K562 (cell line): ENCODE measurements around the gene PI4K2B. TPM values are rescaled to one million over a fixed set of nuclear protein-coding genes. Genes with fewer than 3 reads are reported as not detected.

Experiments
- ARHGAP35 ChIP-seq: fragments of 450-650 bp; IDR thresholded peaks from 2 replicates; pipeline ENCODE4 v1.6.1; 2018; ENCODE audit not compliant: partially characterized antibody
- DIDO1 ChIP-seq: fragments of 450-650 bp; IDR thresholded peaks from 2 replicates; pipeline ENCODE4 v1.6.1; 2016; ENCODE audit warnings: low read depth, missing biosample characterization, missing genetic modification characterization
- E2F6 ChIP-seq, 2 experiments: IDR thresholded peaks; 2 replicates each; pipeline ENCODE4 v1.6.1; 2011; ENCODE audit warnings: borderline replicate concordance in 1 of 2, control low read depth in 1 of 2, low read depth in 1 of 2, low read length in 1 of 2, mild to moderate bottlenecking in 1 of 2, mixed read lengths in 1 of 2, moderate library complexity in 1 of 2; ENCODE audit not compliant: insufficient read depth in 1 of 2, insufficient read length in 1 of 2, poor library complexity in 1 of 2, severe bottlenecking in 1 of 2; ENCODE audit errors: extremely low read depth in 1 of 2
- ETV5 ChIP-seq: sonication (generic); formaldehyde crosslinking; IDR thresholded peaks from 2 replicates; pipeline ENCODE4 v1.4.0; 2020; ENCODE audit warnings: low read depth, mild to moderate bottlenecking, missing genetic modification reagents
- HDGF ChIP-seq: fragments of 450-650 bp; IDR thresholded peaks from 2 replicates; pipeline ENCODE4 v1.6.1; 2016
- HSF4 ChIP-seq: fragments of 250-450 bp; sonication (Bioruptor Pico); IDR thresholded peaks from 2 replicates; pipeline ENCODE4 v2.1.2; 2022; ENCODE audit warnings: mild to moderate bottlenecking, moderate library complexity, borderline replicate concordance
- LARP7 ChIP-seq: fragments of 450-650 bp; IDR thresholded peaks from 2 replicates; pipeline ENCODE4 v1.6.1; 2016
- NR0B1 ChIP-seq: fragments of 450-650 bp; IDR thresholded peaks from one replicate; pipeline ENCODE4 v1.6.1; 2018; ENCODE audit warnings: mild to moderate bottlenecking, moderate library complexity; ENCODE audit not compliant: partially characterized antibody
- PHTF2 ChIP-seq: fragments of 250-450 bp; sonication (Bioruptor Pico); IDR thresholded peaks from 2 replicates; pipeline ENCODE4 v1.5.0; 2021; ENCODE audit warnings: mild to moderate bottlenecking
- RFX7 ChIP-seq: fragments of 250-450 bp; sonication (Bioruptor Pico); IDR thresholded peaks from 2 replicates; pipeline ENCODE4 v1.5.1; 2021; ENCODE audit warnings: mild to moderate bottlenecking
- TEAD4 ChIP-seq, 2 experiments: sonication (generic) in 1 of 2; formaldehyde crosslinking in 1 of 2; IDR thresholded peaks; 2 replicates each; pipeline versions ENCODE4 v1.6.1 to v1.8.0; 2012 to 2022; ENCODE audit warnings: borderline replicate concordance in 1 of 2, inconsistent platforms in 1 of 2, low read length in 1 of 2, mild to moderate bottlenecking in 1 of 2, missing genetic modification reagents in 1 of 2
- ZHX1 ChIP-seq: fragments of 150-350 bp; conservative IDR thresholded peaks from 2 replicates; pipeline ENCODE4 v1.6.1; 2014; ENCODE audit warnings: low read length
- ZNF232 ChIP-seq: sonication (generic); formaldehyde crosslinking; IDR thresholded peaks from 2 replicates; pipeline ENCODE4 v1.8.0; 2022; ENCODE audit warnings: mild to moderate bottlenecking, missing genetic modification reagents
- ZNF24 ChIP-seq: fragments of 450-650 bp; IDR thresholded peaks from 2 replicates; pipeline ENCODE4 v1.6.1; 2016
- polyA plus RNA-seq, 8 experiments: library from polyadenylated mRNA; depleted of rRNA in 4 of 8; stranded (reverse) in 5 of 8; unstranded in 3 of 8; fragments of >200 nt; fragmentation: Nextera tagmentation in 2 of 8; fragmentation: Illumina TruSeq in 1 of 8; extraction: Ambion mirVana in 2 of 8; extraction: Trizol in 1 of 8; gene quantifications; 2 replicates each; pipeline versions ENCODE4 v1.2.1 to v1.2.3, GENCODE V29; 2011 to 2014; ENCODE audit warnings: inconsistent platforms in 1 of 8, missing spikeins in 1 of 8
- total RNA-seq, 7 experiments: library from RNA; depleted of rRNA in 6 of 7; stranded (reverse); fragments of >200 nt in 6 of 7; fragmentation: Illumina TruSeq in 2 of 7; extraction: Trizol in 2 of 7; gene quantifications; 2 replicates each; pipeline versions ENCODE4 v1.2.1 to v1.2.3, GENCODE V29; 2011 to 2021; ENCODE audit warnings: low replicate concordance in 1 of 7
- TF ChIP-seq, protein P1 (sequence below): fragments of 250-450 bp; sonication (Bioruptor Pico); IDR thresholded peaks from 2 replicates; pipeline ENCODE4 v1.5.0; 2021; ENCODE audit warnings: mild to moderate bottlenecking, borderline replicate concordance
- TF ChIP-seq, protein P2 (sequence below), 3 experiments: fragments of 200-800 bp in 1 of 3; sonication (Bioruptor generic) in 1 of 3; sonication (generic) in 1 of 3; formaldehyde crosslinking in 1 of 3; IDR thresholded peaks; 2 replicates each; pipeline versions ENCODE4 v1.6.1 to v1.8.0; 2016 to 2022; ENCODE audit warnings: mild to moderate bottlenecking in 2 of 3, missing compliant biosample characterization in 2 of 3, missing genetic modification characterization in 2 of 3, missing genetic modification reagents in 1 of 3

Gene PI4K2B
- total and polyA plus RNA-seq, 9 of the 15 experiments (the other 6 are each of a cell fraction or from before 2014, with no cell fraction given) = 4.5 to 21.4 (median 16.5) TPM

DNA sequence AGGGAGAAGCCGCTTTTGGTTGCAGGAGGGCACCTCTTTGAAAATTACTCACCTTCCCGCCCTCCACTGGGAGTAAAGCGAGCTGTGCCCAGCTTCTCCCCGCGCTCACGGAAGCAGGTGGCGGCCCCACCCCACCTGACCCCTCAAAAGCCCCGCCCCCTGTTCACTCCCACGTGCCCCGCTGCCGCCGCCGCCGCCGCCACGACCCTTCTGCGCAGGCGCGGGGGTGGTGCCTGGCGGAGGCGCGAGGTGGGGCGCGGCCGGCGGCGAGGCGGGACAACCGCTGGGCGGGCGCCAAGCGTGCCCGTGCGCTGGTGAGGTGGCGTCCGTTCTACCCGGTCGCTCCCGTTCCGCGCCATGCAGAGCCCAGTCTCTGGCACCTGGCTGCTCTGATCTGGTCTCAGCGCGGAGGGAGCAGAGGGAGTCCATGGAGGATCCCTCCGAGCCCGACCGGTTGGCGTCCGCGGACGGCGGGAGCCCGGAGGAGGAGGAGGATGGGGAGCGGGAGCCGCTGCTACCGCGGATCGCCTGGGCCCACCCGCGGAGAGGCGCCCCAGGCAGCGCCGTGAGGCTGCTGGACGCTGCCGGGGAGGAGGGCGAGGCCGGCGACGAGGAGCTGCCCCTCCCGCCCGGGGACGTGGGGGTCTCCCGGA, at the start of gene PI4K2B (continued):
- TF ChIP-seq E2F6 (IDR thresholded peaks at IDR 0.05; ENCODE audit: borderline replicate concordance in 1 of 2, extremely low read depth in 1 of 2, insufficient read depth in 1 of 2, insufficient read length in 1 of 2, low read depth in 1 of 2, low read length in 1 of 2, poor library complexity in 1 of 2, severe bottlenecking in 1 of 2) (peak; percentile 79 to 95), TEAD4 (IDR thresholded peaks at IDR 0.05; ENCODE audit: low read length) (no peak), TEAD4 (CRISPR knock-in tag; IDR thresholded peaks at IDR 0.05; ENCODE audit: borderline replicate concordance) (peak; percentile 73; the same call in 1 of the 2 replicates), DIDO1 (tag) (no peak), HDGF (no peak), PHTF2 (CRISPR knock-in tag) (no peak), LARP7 (no peak), ARHGAP35 (no peak), ZNF232 (no peak), NR0B1 (no peak), ZNF24 (no peak), RFX7 (CRISPR knock-in tag) (no peak), HSF4 (no peak), ETV5 (CRISPR knock-in tag) (no peak), ZHX1 (no peak)
- TF ChIP-seq, protein P1, sequence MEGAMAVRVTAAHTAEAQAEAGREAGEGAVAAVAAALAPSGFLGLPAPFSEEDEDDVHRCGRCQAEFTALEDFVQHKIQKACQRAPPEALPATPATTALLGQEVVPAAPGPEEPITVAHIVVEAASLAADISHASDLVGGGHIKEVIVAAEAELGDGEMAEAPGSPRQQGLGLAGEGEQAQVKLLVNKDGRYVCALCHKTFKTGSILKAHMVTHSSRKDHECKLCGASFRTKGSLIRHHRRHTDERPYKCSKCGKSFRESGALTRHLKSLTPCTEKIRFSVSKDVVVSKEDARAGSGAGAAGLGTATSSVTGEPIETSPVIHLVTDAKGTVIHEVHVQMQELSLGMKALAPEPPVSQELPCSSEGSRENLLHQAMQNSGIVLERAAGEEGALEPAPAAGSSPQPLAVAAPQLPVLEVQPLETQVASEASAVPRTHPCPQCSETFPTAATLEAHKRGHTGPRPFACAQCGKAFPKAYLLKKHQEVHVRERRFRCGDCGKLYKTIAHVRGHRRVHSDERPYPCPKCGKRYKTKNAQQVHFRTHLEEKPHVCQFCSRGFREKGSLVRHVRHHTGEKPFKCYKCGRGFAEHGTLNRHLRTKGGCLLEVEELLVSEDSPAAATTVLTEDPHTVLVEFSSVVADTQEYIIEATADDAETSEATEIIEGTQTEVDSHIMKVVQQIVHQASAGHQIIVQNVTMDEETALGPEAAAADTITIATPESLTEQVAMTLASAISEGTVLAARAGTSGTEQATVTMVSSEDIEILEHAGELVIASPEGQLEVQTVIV (CRISPR knock-in tag) = no peak
- TF ChIP-seq, protein P2, sequence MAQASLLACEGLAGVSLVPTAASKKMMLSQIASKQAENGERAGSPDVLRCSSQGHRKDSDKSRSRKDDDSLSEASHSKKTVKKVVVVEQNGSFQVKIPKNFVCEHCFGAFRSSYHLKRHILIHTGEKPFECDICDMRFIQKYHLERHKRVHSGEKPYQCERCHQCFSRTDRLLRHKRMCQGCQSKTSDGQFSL (CRISPR knock-in tag; IDR thresholded peaks at IDR 0.05) = no peak
- TF ChIP-seq, protein P2 (tag; IDR thresholded peaks at IDR 0.05) = no peak
